Stimulated activated CD4-positive, alpha-beta T cell treated with anti-CD3 and anti-CD28 coated beads, Interleukin-15, amount 100 ng/mL, for 48 hours (primary cell): ENCODE measurements around the gene MECR.
"Not testable (repeated sequence)": the region's sequence is repeated elsewhere in the genome, so short reads cannot be mapped to it uniquely, and the experiment has no call there.

ENCODE experiments used
- DNase-seq, 2 donors: peaks; one replicate each; pipeline ENCODE4 v3.0.0-alpha.2; 2020; ENCODE audit warnings: low read depth in 2 of 2

The MECR gene

DNA sequence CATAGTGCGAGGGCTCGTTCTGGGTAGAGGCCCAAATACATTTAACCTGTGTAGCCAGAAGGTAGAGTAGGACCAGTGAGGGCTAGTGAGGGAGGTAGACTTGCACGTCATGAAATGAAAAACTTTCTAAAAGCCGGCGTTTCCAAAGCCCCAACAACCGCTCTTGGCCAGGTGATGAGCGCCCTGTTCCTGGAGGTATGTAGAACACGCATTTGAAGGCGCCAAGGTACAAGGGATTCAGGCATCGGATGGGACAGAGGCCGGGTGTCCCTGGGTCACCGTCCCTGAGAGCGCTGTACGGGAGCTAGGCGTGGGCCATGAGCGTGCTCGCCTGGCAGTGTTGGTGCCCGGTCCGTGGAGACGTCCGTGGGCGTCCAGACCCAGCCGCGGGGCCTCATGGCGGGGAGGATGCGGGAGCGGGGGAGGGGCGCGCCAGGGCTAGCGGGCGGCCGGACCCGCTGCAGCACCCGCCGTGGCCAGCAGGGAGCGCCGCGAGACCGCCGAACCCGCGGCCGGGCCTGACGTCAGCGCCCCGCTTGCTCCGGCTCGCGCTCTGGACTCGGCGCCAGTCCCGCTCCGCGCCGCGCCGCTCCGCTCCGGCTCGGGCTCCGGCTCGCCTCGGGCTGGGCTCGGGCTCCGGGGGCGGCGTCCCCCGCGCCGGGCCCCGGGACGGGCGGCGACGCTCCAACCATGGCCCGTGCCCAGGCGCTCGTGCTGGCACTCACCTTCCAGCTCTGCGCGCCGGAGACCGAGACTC lies 5.4 kb upstream of the MECR start, which contains the start of gene PTPRU:
Gene PTPRU (plus strand): TSS at position 568 of the 757 bp plus-strand sequence. CDS start 123 bp downstream, at position 691.
- DNase-seq, result peak; percentile 55 to 77

DNA sequence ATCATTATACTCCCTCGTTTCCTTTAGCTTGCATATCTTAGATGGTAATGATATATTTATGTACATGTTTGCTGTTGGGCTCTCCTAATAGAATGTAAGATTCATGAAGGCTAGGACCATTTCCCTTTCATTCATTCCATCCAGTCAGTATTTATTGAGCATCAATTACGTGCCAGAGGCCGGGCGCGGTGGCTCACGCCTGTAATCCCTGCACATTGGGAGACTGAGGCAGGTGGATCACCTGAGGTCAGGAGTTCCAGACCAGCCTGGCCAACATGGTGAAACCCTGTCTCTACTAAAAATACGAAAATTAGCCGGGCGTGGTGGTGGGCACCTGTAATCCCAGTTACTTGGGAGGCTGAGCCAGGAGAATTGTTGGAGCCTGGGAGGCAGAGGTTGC lies 4.1 kb upstream of the MECR start:
- DNase-seq, result not testable (repeated sequence)

DNA sequence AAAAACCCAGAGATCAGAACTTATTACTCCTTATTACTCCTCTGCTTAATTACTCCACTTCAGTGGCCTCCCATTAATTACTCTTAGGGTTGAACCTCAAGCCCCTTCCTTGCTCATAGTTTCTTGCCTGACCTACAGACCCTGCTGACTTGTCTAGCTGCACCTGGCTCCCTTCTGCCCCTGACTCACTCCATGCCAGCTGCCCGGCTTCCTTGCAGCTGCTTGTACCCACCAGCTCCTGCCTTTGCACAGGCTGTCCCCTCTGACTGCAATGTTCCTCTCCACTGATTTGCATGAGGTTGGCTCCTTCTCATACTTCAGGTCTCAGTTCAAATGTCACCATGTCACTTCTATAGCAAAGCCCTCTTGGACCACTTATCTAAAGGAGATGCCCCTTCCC lies 3.7 kb upstream of the MECR start:
- DNase-seq, result no peak

DNA sequence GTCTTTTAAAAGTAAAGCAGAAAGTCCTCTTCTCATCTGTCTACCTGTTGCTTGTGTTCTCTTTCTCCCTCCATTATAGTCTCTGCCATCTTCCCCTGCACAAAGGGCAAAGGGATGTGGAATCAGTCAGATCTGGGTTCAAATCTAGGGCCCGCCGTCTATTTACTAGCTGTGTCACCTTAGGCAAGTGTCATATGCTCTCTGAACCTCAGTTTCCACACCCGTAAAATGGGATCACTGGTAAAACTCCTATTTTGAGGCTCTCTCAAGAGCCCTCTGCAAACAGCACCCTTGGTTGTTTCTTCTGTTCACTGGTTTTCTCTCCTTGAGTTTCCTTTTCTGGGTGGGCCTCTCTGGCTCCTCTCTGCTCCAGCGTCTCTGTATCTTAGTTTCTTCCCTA lies 3.0 kb upstream of the MECR start:
- DNase-seq, result no peak

DNA sequence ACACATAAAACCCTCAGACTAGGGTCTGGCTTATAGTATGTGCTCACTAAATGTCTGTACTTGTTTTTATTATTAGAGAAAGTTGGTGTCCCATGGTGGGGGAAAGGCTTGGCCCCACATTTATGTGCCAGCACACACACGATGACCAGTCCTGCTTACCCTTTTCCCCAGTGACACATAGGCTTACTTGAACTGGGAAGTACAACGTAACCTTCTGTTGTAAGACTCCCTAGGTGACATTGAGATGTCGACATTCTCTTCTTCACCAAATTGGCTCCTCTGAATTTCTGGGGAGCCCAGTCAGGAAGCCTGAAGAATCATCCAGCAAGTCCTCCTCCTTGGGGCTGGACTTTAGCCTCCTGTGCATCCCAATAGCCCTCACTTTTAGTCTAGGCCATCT lies 1.7 kb upstream of the MECR start:
- DNase-seq, result no peak

DNA sequence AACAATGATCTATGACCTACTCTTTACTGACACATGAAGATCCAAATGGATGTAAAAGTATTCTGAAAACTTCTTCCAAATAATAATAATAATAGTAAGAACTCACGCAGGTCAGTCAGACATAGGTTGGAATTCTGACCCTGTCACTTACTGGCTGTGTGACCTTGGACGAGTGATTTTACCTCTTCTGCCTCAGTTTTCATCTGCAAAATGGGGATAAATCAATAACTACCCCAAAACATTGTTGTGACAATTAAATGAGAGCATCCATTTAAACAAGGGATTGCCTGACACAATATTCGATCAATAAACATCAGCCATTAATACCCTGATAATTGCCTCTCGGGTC lies 556 bp downstream of the MECR start:
- DNase-seq, result no peak

DNA sequence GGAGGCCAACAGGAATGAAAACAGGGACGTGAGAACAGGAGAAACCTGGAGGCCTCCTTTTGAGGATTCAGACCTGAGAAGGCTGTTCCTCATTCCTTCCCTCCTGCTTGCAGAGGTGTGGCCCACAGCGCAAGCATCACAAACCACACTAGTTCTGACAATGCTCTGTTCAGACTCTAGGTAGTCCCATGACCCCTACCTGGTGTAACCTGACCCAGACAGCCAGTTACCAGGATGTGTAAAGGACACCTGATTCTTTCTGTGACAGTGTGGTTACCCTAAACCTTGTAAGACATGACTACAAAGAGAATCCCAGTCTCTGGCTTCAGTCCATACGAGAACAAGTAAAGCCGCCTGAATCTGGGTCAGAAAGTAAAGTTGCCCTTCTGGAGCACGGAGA lies 3.2 kb downstream of the MECR start:
- no peak for DNase-seq

DNA sequence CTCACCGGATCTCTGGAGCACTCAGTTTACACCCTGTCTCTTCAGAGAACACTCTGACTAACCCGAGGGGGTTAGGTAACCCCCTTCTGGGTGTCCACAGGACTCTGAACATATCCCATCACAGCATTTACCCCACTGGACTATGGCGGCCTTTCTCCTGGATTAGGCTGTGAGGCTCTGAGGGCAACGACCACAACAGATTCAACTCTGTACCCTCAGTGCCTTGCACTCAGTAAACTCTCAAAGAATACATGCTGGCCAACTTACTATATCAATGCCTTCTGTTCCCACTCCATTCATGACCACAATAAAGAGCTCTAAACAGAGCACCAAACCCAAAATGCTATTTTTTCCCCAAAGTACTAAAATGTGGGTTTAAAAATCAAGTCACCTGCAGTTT lies 5.4 kb downstream of the MECR start:
- DNase-seq, result no peak

DNA sequence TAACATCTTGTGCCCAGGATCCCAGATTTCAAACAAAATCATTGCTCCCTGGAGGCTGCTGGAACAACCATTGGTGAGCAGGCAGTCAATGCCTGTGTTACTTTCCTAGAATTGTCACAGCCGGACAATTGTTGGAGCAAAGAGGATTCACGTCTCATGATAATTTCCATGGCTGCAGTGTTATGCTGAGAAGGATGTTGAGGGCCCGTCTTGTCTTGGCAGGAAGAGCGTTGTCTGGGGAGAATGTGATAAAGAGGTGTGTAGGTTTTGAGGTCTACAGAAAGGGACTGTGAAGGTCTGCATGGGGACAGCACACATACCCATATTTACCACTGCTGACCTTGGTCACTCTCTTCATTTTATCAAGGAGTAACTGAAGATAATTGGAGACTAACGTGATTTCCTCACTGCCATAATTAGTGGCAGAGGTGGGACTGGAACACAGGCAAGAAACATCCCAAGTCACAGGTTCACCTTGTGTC lies 6.3 kb downstream of the MECR start:
- no peak for DNase-seq

DNA sequence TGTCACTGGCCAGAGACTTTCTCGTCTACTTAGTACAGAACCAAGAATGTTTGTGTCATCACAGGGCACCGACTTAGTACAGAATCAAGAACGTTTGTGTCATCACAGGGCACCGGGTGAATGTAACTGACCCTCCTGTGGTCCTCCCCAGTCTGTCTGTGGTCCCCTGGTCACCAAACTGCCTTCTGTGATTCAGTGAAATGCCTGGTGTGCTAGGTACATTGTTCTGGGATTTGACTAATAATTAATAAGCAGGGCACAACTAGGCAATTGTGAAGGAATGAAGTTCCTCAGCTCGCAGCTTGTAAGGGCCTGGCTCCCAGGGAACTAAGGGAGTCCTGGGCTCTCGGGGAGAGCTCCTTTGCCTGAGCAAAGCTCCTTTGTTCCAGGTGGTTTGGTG lies 7.2 kb downstream of the MECR start:
- no peak for DNase-seq

DNA sequence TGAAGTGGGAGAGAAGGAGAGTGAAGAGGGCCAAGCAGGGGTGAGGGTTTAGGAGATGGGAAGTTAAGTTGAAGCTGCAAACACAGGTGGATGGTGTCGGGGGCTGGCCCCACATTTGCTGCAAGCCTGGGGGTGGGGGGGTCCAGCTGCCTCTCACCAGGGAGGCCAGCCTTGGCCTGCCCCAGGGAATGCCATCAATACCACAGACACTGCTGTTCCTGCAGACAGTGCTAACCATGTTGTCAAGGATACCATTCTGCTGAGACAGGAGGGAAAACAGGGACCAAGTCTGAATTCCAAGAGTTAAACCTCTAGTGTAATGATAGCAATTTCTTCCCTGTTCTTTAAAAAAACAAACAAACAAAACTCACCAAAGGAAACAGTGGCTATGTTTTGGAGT lies 8.0 kb downstream of the MECR start:
- no peak for DNase-seq

DNA sequence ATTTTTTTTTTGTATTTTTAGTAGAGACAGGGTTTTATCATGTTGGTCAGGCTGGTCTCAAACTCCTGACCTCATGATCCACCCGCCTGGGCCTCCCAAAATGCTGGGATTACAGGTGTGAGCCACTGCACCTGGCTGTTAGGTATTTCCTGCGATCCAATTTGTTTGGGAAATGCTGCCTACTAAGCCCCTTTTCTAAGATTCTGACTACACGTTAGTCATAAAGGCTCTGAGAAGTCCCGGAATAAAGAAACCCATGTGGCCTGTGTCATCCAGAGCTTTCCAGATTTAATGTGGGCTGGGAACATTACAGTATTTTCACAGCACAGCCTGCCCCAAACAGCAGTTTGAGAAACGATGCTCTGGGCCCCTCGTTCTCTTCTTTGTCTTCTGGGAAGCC lies 8.5 kb downstream of the MECR start:
- DNase-seq, result not testable (repeated sequence)

DNA sequence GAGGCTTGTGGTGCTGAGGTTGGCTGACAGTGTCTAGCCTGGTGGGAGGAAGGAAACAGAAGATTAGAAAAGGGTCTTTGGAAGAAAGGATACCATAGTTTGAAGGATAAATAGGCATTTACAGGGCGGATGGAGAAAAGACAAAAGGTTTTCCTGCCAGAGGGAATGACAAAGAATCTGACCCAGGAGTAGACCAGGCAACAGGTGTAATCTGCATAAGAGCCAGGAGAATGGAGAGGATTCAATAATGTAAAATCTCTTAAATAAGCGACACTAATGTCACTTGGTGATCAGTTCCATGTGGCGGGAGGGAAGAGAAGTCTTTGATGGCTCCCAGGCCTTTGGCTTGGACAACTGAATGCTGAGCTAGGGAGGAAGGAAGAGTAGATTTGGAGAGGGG lies 9.4 kb downstream of the MECR start:
- DNase-seq, result no peak

DNA sequence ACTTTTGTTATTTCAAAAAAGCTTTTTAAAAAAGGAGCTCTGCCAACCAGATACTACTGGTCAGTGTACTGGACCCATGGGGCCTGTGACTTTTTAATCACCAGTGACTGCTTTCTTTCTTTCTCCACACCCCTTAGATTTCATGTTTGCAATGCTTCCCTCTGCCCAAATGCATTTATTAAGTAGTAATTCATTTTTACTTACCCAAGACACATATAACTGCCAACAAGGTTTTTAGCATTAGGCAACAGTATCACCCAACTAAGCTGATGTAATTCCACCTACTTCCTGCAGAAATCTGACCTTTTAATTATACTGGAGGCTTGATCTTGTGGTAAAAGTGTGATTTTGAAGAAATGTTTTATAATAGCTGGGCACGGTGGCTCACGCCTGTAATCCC lies 12.5 kb downstream of the MECR start:
- no peak for DNase-seq

DNA sequence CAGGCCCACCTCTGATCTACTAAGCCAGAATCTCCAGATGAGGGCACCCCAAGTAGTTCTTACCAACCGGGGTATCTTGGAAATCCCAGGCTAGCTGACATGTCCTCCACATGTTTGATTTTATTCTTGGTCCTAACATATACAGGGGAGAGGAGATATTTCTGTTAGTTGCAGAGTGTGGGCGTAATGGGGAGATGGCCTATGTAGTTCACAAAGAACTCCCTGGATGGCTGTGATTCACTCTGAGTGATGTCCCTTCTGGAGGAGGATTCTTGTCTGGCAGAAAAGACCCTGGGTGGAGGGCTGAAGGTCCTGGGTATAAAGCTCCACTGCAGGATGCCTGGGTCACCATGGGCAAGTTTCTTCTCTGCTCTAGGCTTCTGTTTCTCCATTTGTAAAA lies 13.1 kb downstream of the MECR start:
- DNase-seq, result no peak

DNA sequence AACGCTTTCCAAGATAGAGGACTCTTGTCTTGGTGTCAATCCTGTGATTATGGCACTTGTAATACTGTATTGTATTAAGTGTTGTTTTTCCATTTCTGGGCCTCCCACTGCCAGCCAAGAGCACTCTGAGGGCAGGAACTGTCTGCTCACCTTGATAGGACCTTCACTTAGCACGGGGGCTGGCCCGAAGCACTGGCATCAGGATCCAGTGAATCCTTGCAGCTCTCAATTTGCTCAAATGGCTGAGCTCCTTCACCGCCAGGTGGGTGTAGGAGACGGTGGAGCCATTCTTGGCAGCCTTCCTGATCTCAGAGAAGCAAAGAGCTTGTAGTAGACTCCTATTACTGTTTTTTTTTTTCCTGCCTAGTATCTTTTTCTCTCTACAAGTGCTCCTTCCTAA lies 17.7 kb downstream of the MECR start:
- no peak for DNase-seq

DNA sequence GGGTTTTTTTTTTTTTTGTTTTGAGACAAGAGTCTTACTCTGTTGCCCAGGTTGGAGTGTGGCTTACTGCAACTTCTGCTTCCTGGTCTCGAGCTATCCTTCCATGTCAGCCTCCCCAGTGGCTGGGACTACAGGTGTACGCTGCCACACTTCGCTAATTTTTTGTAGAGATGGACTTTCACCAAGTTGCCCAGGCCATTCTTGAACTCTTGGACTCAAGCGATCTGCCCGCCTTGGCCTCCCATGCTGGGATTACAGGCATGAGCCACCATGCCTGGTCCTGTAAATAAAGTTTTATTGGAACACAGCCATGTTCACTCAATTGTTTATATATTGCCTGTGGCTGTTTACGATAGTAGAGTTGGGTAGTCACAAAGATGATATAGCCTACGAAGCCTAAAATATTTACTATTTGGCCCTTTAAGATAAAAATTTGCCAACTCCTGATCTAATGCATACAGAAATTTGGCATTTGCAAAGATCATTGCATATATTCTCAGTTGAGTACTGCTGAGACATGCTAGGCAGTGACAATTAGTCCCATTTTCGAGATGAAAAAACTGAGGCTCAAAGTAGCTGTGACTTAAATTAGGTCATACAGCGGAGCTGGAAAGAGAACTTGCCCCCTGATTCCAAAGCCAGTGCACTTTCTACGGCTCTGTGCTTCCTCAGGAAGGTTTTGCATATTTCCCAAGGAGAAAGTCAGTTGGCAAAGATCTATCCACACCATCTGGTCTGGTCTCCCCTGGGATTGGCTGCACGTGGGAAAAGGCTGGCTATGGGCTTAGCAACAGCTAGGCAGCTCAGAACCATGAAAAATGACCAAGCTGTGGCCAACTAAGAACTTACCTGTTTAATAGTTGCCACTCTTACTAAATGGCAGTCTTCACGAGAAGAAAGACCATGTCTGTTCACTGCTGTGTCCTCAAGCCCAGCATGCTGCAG lies 19.4 kb downstream of the MECR start:
- no peak for DNase-seq

DNA sequence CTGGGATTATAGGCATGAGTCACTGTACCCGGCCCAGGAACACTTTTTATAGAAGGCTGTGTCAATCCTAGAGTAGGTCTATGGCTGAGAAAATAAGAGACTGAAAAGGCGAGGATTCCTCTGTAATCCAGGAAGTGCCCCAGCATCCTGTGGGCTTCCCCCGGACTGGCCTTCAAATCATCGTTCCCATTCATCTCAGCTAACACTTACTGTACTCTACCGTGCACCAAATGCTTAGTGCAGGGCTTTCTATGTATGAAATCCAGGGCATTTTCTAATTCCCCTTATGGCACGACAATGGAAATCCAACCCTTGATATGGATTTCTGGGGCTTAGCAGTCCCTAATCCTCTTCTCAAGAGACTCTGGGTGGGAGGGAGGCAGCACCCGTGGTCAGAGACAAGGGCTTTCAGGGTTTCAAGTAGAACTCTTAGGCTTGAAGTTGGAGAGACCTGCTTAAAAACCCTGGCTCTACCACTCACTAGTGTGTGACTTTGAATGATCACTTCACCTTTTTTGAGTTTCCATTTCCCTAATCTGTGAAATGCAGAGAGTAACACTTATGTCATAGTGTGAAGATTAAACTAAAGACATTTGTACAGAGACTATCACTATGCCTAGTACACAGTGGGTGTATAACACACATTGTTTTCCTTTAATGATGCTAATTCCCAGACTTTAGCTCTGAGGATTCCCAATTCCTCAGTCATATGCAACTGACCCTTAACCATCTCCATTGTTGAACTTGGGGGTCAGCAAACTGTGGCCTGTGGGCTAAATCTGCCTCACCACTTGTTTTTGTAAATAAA lies 20.3 kb downstream of the MECR start:
- no peak for DNase-seq

DNA sequence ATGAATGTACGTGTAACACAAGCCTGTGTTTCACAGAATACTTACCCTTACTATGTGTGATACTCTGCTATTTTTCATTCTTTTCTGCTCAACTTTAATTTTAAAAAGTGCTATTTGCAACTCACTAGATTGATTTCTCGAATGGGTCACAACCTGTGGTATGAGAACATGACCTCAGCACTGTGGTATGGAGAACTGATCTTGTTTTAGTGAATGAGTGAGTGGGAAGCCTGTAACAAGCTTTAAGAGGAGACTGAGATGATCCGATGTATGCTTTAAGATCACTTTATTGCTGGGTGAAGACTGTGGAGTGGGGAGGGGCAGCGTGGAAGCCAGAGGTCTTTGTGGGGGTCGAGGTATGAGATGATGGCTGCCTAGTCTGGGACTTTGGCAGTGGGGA lies 21.6 kb downstream of the MECR start:
- no peak for DNase-seq

DNA sequence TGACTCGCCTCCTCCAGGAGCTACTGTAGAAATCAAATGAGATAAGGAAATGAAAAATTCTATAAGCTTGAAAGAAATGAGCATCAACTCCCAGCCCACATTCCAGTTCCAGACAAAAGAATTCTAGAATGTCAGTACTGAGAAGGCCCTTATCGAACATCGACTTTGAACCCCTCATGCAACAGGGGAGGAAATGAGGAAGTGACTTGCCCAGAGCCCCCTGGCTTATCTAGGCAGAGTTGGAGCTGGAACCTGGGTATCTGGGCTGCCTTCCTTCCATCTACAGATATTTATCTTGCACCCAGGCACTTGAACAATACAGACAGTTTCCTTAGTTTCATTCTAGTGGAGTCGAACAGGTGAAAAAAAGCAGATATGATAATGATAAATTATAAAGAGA lies 22.3 kb downstream of the MECR start:
- no peak for DNase-seq

DNA sequence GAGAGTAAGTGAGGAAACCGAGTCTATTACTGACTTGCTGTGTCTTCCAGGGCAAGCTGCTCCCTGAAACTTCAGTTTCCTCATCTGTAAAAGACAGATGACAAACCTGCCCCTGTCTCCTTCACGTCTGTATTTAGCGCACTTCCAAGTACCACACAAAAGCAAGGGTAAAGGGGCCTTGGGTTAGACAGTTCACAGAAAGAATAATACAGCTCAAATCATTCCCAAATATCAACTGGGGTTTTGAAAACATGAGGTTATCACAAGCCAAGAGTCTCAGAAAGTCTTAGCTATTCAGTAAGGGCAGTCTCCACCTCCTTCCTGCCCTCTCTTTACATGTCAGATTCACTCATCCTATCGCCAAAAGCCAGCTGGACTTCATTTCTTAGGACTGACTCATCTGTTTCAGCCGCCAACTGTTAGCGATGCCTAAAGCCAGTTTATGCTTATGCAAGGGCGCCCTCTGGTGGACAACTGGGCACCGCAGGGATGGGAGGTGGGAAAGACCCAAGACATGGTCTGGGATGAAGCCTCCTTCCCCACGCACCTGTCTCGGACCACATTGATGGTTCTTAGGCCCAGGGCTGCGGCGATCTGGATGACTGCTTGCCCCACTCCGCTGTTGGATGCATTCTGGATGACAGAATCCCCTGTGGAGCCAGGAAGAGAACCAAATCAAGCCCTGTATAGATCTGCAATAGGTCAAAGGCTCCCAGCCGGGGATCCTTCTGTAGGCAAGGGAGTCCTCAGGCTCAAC lies 28.0 kb downstream of the MECR start:
- DNase-seq, result peak; percentile 82 to 88
